ENCODE data around the gene AFG3L2. TPM values are rescaled to one million over a fixed set of nuclear protein-coding genes. Genes with fewer than 3 reads are reported as not detected.
A peak's percentile ranks its signal among the peaks of the same experiment; 100 is the strongest.

AFG3L2 gene
- total and polyA plus RNA-seq, 2 experiments from 2014 or later: 50.3 to 105 TPM

- Histone ChIP-seq H3F3A (replicated peaks; ENCODE audit: low read depth) (0 out of 2 replicates have a peak, but pooled peaks cover 10% of the 10 kb centered on the region), H3K4me2 (peak overlapping the region; percentile 91), H3K9me2 (ENCODE audit: insufficient read depth) (no peaks in the 10 kb centered on the region), H2AFZ (peak overlapping the region; percentile 94), H3K79me2 (replicated peaks; ENCODE audit: insufficient read depth) (peaks cover 18% of the 10 kb centered on the region), H3K4me1 (ENCODE audit: insufficient read depth) (peaks cover 15% of the 10 kb centered on the region), H3K27ac (ENCODE audit: low read depth) (no peak overlapping the region), H4K20me1 (replicated peaks; ENCODE audit: insufficient read depth) (no peaks in the 10 kb centered on the region), H3K27me3 (ENCODE audit: insufficient read depth) (peaks cover 34% of the 10 kb centered on the region), H3K4me3 (peak overlapping the region; percentile 72), H3K36me3 (ENCODE audit: insufficient read depth) (no peaks in the 10 kb centered on the region)
- peaks cover 3% of the 10 kb centered on the region; the same call in 1 of the 3 replicates for H3K36me3 Mint-ChIP-seq (ENCODE audit: low read depth)
- H3K4me1 Mint-ChIP-seq: peaks cover 13% of the 10 kb centered on the region
- no peak for TF ChIP-seq ZNF114 (CRISPR knock-in tag; IDR thresholded peaks at IDR 0.05)
- TF ChIP-seq EZH2phosphoT487 (IDR thresholded peaks at IDR 0.05; ENCODE audit: unreplicated experiment): no peak
- TF ChIP-seq POLR2AphosphoS5 (IDR thresholded peaks at IDR 0.05; ENCODE audit: low read depth): no peak
- TF ChIP-seq CREB1 (CRISPR knock-in tag; IDR thresholded peaks at IDR 0.05; ENCODE audit: low read depth): no peak
- no peak for TF ChIP-seq EZH2 (IDR thresholded peaks at IDR 0.05; ENCODE audit: low read depth, unreplicated experiment)
- no peak for TF ChIP-seq REST (IDR thresholded peaks at IDR 0.05; ENCODE audit: unreplicated experiment)
- TF ChIP-seq ZNF462 (CRISPR knock-in tag; IDR thresholded peaks at IDR 0.05): no peak
- TF ChIP-seq ZNF331 (CRISPR knock-in tag; IDR thresholded peaks at IDR 0.05; ENCODE audit: low read depth): no peak
- no peak for TF ChIP-seq STAT1 (IDR thresholded peaks at IDR 0.05; ENCODE audit: unreplicated experiment)
- no peak for TF ChIP-seq NANOG (IDR thresholded peaks at IDR 0.05; ENCODE audit: borderline replicate concordance)
- TF ChIP-seq, protein P1, sequence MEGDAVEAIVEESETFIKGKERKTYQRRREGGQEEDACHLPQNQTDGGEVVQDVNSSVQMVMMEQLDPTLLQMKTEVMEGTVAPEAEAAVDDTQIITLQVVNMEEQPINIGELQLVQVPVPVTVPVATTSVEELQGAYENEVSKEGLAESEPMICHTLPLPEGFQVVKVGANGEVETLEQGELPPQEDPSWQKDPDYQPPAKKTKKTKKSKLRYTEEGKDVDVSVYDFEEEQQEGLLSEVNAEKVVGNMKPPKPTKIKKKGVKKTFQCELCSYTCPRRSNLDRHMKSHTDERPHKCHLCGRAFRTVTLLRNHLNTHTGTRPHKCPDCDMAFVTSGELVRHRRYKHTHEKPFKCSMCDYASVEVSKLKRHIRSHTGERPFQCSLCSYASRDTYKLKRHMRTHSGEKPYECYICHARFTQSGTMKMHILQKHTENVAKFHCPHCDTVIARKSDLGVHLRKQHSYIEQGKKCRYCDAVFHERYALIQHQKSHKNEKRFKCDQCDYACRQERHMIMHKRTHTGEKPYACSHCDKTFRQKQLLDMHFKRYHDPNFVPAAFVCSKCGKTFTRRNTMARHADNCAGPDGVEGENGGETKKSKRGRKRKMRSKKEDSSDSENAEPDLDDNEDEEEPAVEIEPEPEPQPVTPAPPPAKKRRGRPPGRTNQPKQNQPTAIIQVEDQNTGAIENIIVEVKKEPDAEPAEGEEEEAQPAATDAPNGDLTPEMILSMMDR (conservative IDR thresholded peaks at IDR 0.05; ENCODE audit: low read depth in 2 of 2): no peak
- TF ChIP-seq, protein P2, sequence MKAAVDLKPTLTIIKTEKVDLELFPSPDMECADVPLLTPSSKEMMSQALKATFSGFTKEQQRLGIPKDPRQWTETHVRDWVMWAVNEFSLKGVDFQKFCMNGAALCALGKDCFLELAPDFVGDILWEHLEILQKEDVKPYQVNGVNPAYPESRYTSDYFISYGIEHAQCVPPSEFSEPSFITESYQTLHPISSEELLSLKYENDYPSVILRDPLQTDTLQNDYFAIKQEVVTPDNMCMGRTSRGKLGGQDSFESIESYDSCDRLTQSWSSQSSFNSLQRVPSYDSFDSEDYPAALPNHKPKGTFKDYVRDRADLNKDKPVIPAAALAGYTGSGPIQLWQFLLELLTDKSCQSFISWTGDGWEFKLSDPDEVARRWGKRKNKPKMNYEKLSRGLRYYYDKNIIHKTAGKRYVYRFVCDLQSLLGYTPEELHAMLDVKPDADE (IDR thresholded peaks at IDR 0.05): no peak
- no peak for TF ChIP-seq JUNB (IDR thresholded peaks at IDR 0.05; ENCODE audit: unreplicated experiment)
- H3K27ac Mint-ChIP-seq: no peak overlapping the region; the same call in 1 of the 2 replicates
- H3K4me3 Mint-ChIP-seq: peak overlapping the region; percentile 87
- DNase-seq (ENCODE audit: low spot score) (no peak), ATAC-seq (no peak)
- H3K27me3 Mint-ChIP-seq (ENCODE audit: insufficient read depth, low read depth, poor library complexity): peaks cover 36% of the 10 kb centered on the region
- no peaks in the 10 kb centered on the region for H3K9me3 Mint-ChIP-seq
Measured at GRCh38 chr18:12408247-12408869, 31.3 kb upstream of the AFG3L2 start.
